SK-N-SH (cell line): ENCODE data around the gene ODAD2.

Experiments
- CHD2 ChIP-seq: fragments of 150-350 bp; IDR thresholded peaks from 2 replicates; pipeline ENCODE4 v1.6.1; 2018; ENCODE audit warnings: low read length; ENCODE audit not compliant: partially characterized antibody
- CTCF ChIP-seq: fragments of 200-600 bp; sonication (generic); IDR thresholded peaks from 2 replicates; pipeline ENCODE4 v1.6.1; 2017; ENCODE audit warnings: antibody characterized with exemption, mild to moderate bottlenecking, moderate library complexity
- EP300 ChIP-seq, 2 experiments: IDR thresholded peaks; 2 replicates each; pipeline versions ENCODE4 v1.4.0 to v1.6.1; 2012; ENCODE audit warnings: borderline replicate concordance in 1 of 2, low read depth in 1 of 2, low read length in 1 of 2
- REST ChIP-seq: IDR thresholded peaks from 2 replicates; pipeline ENCODE4 v1.6.1; 2012; ENCODE audit warnings: mild to moderate bottlenecking, low read depth, low read length, moderate library complexity
- TAF1 ChIP-seq: IDR thresholded peaks from 2 replicates; pipeline ENCODE4 v1.6.1; 2012; ENCODE audit warnings: low read depth, mild to moderate bottlenecking, low read length, moderate library complexity, borderline replicate concordance
- TEAD4 ChIP-seq: IDR thresholded peaks from 2 replicates; pipeline ENCODE4 v1.4.0; 2012; ENCODE audit warnings: mild to moderate bottlenecking, borderline replicate concordance; ENCODE audit not compliant: insufficient read depth
- ZBTB33 ChIP-seq: IDR thresholded peaks from 2 replicates; pipeline ENCODE4 v1.4.0; 2012; ENCODE audit warnings: low read depth, borderline replicate concordance

- no peak for TF ChIP-seq CTCF
- TF ChIP-seq TAF1: no peak
- TF ChIP-seq EP300 (IDR thresholded peaks at IDR 0.05; ENCODE audit: borderline replicate concordance in 1 of 2, low read depth in 1 of 2, low read length in 1 of 2): no peak
- TF ChIP-seq CHD2: no peak
- TF ChIP-seq TEAD4: no peak
- TF ChIP-seq REST: no peak
- no peak for TF ChIP-seq ZBTB33
Observed at GRCh38 chr10:27899058-27899457, 99.8 kb downstream of the ODAD2 start.
